Keratinocyte (primary cell): Measurements from ENCODE around the gene FGD2. TPM values are rescaled to one million over a fixed set of nuclear protein-coding genes. Genes with fewer than 3 reads are reported as not detected.

Experiments
- DNase-seq: peaks from one replicate; pipeline ENCODE4 v3.0.0-alpha.2; 2011; ENCODE audit warnings: low read depth, missing footprints, low spot score
- FAIRE-seq: peaks from 2 replicates; lab custom pipeline; 2011; peaks lifted over from hg19 to GRCh38; lab: Jason Lieb, UNC
- H2AFZ ChIP-seq: 2 replicates; pipeline ENCODE4 v1.6.0; 2012; ENCODE audit warnings: low read length, control low read depth, inconsistent platforms; ENCODE audit not compliant: control insufficient read depth
- H3K27ac ChIP-seq: 2 replicates; pipeline ENCODE4 v1.5.1; 2011; ENCODE audit warnings: low read length; ENCODE audit not compliant: control insufficient read depth, insufficient read depth
- H3K27me3 ChIP-seq: 3 replicates; pipeline ENCODE4 v1.6.0; 2011; ENCODE audit warnings: low read length; ENCODE audit not compliant: control insufficient read depth, insufficient read depth; ENCODE audit errors: extremely low read depth
- H3K36me3 ChIP-seq, 2 experiments: 2 replicates in 1 of 2; 3 replicates in 1 of 2; pipeline ENCODE4 v1.5.1; 2011; ENCODE audit warnings: low read length in 2 of 2, mild to moderate bottlenecking in 1 of 2; ENCODE audit not compliant: control insufficient read depth in 2 of 2, insufficient read depth in 2 of 2; ENCODE audit errors: extremely low read depth in 1 of 2
- H3K4me1 ChIP-seq: 3 replicates; pipeline ENCODE4 v1.5.1; 2011; ENCODE audit warnings: low read length; ENCODE audit not compliant: control insufficient read depth, insufficient read depth; ENCODE audit errors: extremely low read depth
- H3K4me2 ChIP-seq: 3 replicates; pipeline ENCODE4 v1.6.0; 2011; ENCODE audit warnings: low read depth, low read length; ENCODE audit not compliant: control insufficient read depth, insufficient read depth; ENCODE audit errors: extremely low read depth
- H3K4me3 ChIP-seq, 3 experiments: fragments of 200-600 bp in 1 of 3; sonication (generic) in 1 of 3; 2 replicates in 2 of 3; 3 replicates in 1 of 3; pipeline ENCODE4 v1.5.1; 2011 to 2016; ENCODE audit warnings: low read length in 3 of 3, mild to moderate bottlenecking in 3 of 3, control low read depth in 2 of 3, inconsistent platforms in 1 of 3, low read depth in 1 of 3, mixed read lengths in 1 of 3, mixed run types in 1 of 3, moderate library complexity in 1 of 3; ENCODE audit not compliant: control insufficient read depth in 2 of 3, insufficient read depth in 2 of 3; ENCODE audit errors: extremely low read depth in 1 of 3
- H3K79me2 ChIP-seq: 2 replicates; pipeline ENCODE4 v1.6.0; 2012; ENCODE audit warnings: low read length; ENCODE audit not compliant: control insufficient read depth, insufficient read depth
- H3K9ac ChIP-seq: 3 replicates; pipeline ENCODE4 v1.6.0; 2011; ENCODE audit warnings: low read length; ENCODE audit not compliant: control insufficient read depth, insufficient read depth; ENCODE audit errors: extremely low read depth
- H3K9me1 ChIP-seq: 3 replicates; pipeline ENCODE4 v1.6.0; 2011; ENCODE audit warnings: low read length; ENCODE audit not compliant: control insufficient read depth, insufficient read depth; ENCODE audit errors: extremely low read depth
- H3K9me3 ChIP-seq: 2 replicates; pipeline ENCODE4 v1.5.1; 2012; ENCODE audit warnings: low read depth, low read length; ENCODE audit not compliant: control insufficient read depth
- H4K20me1 ChIP-seq: 3 replicates; pipeline ENCODE4 v1.6.0; 2011; ENCODE audit warnings: low read length; ENCODE audit not compliant: control insufficient read depth, insufficient read depth; ENCODE audit errors: extremely low read depth
- CTCF ChIP-seq, 3 experiments: IDR thresholded peaks in 1 of 3; conservative IDR thresholded peaks in 1 of 3; optimal IDR thresholded peaks in 1 of 3; 2 replicates in 2 of 3; 3 replicates in 1 of 3; pipeline versions ENCODE3 to v1.5.1; 2011; ENCODE audit warnings: low read length in 3 of 3, mild to moderate bottlenecking in 3 of 3, moderate library complexity in 2 of 3, control low read depth in 1 of 3, inconsistent platforms in 1 of 3; ENCODE audit not compliant: insufficient read depth in 2 of 3; ENCODE audit errors: extremely low read depth in 1 of 3
- EZH2 ChIP-seq: IDR thresholded peaks from one replicate; pipeline ENCODE4 v1.6.1; 2012; ENCODE audit warnings: inconsistent platforms, mild to moderate bottlenecking, low read length, moderate library complexity
- dilution Hi-C: fragments of 300-500 bp; cut with MboI; formaldehyde crosslinking; loops from one replicate; pipeline ENCODE4 v1.7.0; 2020; ENCODE audit warnings: low sequenced_read_pairs; ENCODE audit not compliant: extremely low pct_ligation_motif_present
- polyA plus RNA-seq, 5 experiments: library from polyadenylated mRNA; depleted of rRNA in 3 of 5; stranded (reverse) in 3 of 5; stranded (forward) in 1 of 5; unstranded in 1 of 5; fragments of >200 nt; gene quantifications; 1 replicate in 1 of 5; 2 replicates in 3 of 5; 3 replicates in 1 of 5; pipeline versions ENCODE4 v1.2.1 to v1.2.3, GENCODE V29; 2011 to 2012; ENCODE audit warnings: missing spikeins in 2 of 5, low read depth in 1 of 5, low replicate concordance in 1 of 5

Gene FGD2
- polyA plus RNA-seq, 1 donor (not counting 4 experiments of a cell fraction or from before 2014, with no cell fraction given) = 0.03 TPM

GRCh38 chr6:36958775-36959554, 46.5 kb upstream of the FGD2 start:
- no peak for FAIRE-seq
- no peaks in the 10 kb centered on the region for H3K36me3 ChIP-seq
- no peak for DNase-seq
- dilution Hi-C loops = no loop called here
- no peaks in the 10 kb centered on the region for H3K9me1 ChIP-seq
- H3K9me3 ChIP-seq = no peaks in the 10 kb centered on the region
- peaks cover 32% of the 10 kb centered on the region for H3K4me1 ChIP-seq
- H2AFZ ChIP-seq = no peak overlapping the region
- no peaks in the 10 kb centered on the region for H4K20me1 ChIP-seq
- no peaks in the 10 kb centered on the region for H3K79me2 ChIP-seq
- no peak overlapping the region for H3K9ac ChIP-seq
- H3K27ac ChIP-seq = no peak overlapping the region
- TF ChIP-seq EZH2 (no peak), CTCF (optimal IDR thresholded peaks at IDR 0.05 in 1 of 3, IDR thresholded peaks at IDR 0.05 in 1 of 3, conservative IDR thresholded peaks at IDR 0.05 in 1 of 3; ENCODE audit: extremely low read depth in 1 of 3, insufficient read depth in 2 of 3, low read length in 3 of 3) (no peak)
- H3K27me3 ChIP-seq = no peaks in the 10 kb centered on the region
- H3K4me2 ChIP-seq = no peak overlapping the region
- H3K4me3 ChIP-seq = no peak overlapping the region

GRCh38 chr6:36959555-36960250, 45.8 kb upstream of the FGD2 start:
- dilution Hi-C loops = no loop called here
- H3K79me2 ChIP-seq = no peaks in the 10 kb centered on the region

More at GRCh38 chr6:36959555-36960250, 45.8 kb upstream of the FGD2 start:
- Histone ChIP-seq H3K36me3 (no peaks in the 10 kb centered on the region), H3K4me3 (no peak overlapping the region), H3K9me1 (no peaks in the 10 kb centered on the region), H3K4me2 (no peak overlapping the region), H2AFZ (no peak overlapping the region), H3K9ac (no peak overlapping the region), H3K9me3 (no peaks in the 10 kb centered on the region), H3K4me1 (peaks cover 36% of the 10 kb centered on the region), H3K27me3 (no peaks in the 10 kb centered on the region), H3K27ac (no peak overlapping the region), H4K20me1 (no peaks in the 10 kb centered on the region)
- no peak for DNase-seq
- FAIRE-seq = no peak
- TF ChIP-seq EZH2 (no peak), CTCF (optimal IDR thresholded peaks at IDR 0.05 in 1 of 3, IDR thresholded peaks at IDR 0.05 in 1 of 3, conservative IDR thresholded peaks at IDR 0.05 in 1 of 3; ENCODE audit: extremely low read depth in 1 of 3, insufficient read depth in 2 of 3, low read length in 3 of 3) (no peak)
